ENCODE results near the gene TAB3.
"Not testable (repeated sequence)": the region's sequence is repeated elsewhere in the genome, so short reads cannot be mapped to it uniquely, and the experiment has no call there.

TAB3 gene

DNA sequence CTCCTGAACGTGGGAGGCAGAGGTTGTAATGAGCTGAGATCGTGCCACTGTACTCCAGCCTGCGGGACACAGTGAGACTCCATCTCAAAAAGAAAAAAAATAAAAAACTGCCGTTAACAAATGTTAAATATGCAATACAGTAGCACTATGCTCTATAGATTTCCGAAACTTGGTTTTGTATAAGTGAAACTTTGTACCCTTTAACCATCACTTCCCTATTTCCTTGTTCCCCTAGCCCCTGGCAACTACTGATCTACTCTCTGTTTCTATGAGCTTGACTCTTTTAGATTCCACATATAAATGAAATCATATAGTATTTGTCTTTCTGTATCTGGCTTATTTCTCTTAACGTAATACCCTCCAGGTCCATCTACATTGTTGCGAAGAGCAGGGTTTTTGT is 74.1 kb downstream of the TAB3 start:
- no peak for DNase-seq

- DNase-seq = no peak
Measured at GRCh38 chrX:30812326-30812725, 76.7 kb downstream of the TAB3 start.

DNA sequence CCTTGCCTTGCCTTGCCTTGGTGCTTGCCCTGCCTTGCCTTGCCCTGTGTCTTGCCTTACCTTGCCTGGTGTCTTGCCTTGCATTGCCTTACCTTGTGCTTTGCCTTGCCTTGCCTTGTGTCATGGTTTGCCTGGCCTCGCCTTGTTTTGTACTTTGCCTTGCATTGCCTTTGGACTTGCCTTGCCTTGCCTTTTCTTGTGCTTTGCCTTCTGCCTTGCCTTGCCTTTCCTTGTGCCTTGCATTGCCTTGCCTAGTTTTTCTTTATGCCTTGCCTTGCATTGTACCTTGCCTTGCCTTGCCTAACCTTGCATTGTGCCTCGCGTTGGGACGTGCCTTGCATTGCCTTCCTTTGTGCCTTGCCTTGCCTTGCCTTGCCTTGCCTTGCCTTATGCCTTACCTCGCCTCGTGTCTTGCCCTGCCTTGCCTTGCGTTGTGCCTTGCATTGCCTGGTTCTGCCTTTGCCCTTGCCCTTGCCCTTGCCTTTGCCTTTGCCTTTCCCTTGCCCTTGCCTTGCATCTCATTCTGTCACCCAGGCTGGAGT is 82.8 kb downstream of the TAB3 start:
- DNase-seq = no peak

- DNase-seq = no peak
Measured at GRCh38 chrX:30804462-30804861, 84.6 kb downstream of the TAB3 start.

GRCh38 chrX:30800901-30801300 is 88.2 kb downstream of the TAB3 start:
- no peak for DNase-seq

- no peak for DNase-seq
Measured at GRCh38 chrX:30799327-30799726, 89.7 kb downstream of the TAB3 start.

DNA sequence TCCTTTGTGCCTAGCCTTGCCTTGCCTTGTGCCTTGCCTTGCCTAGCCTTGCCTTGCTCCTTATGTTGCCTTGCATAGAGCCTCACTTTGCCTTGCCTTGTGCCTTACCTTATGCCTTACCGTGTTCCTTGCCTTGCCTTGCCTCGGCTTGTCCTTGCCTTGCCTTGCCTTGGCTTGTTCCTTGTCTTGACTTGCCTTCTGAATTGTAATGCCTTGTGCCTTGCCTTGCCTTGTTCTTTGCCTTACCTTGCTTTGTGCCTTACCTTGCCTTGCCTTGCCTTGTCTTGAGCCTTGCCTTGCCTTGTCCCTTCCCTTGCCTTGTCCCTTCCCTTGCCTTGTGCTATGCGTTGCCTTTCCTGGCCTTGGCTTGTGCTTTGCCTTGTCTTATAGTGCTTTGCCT is 90.2 kb downstream of the TAB3 start:
- no peak for DNase-seq

DNA sequence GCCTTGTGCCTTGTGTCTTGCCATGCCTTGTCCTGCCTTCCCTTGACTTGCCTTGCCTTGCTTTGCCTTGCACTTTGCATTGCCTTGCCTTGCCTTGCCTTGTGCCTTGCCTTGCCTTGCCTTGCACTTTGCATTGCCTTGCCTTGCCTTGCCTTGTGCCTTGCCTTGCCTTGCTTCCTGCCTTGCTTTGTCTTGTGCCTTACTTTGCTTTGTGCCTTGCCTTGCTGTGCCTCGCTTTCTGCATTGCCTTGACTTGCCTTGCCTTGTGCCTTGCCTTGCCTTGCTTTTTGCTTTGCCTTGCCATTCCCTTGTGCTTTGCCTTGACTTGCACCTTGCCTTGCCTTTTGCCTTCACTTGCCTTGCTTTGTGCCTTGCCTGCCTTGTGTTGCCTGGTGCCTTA is 91.8 kb downstream of the TAB3 start:
- not testable (repeated sequence) for DNase-seq

GRCh38 chrX:30795981-30796958 is 92.8 kb downstream of the TAB3 start:
- no peak for DNase-seq

DNA sequence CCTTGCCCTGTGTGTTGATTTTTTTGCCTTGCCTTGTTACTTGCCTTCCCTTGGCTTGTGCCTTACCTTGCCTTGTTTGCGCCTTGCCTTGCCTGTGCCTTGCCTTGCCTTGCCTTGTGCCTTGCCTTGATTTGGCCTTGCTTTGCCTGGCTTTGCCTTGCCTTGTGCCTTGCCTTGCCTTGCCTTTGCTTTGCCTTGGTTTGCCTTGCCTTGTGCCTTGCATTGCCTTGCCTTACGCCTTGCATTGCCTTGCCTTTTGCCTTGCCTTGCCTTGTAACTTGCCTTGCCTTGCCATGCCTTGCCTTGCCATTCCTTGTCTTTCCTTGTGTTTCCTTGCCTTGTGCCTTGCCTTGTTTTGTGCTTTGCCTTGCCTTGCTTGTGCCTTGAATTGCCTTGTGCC is 94.6 kb downstream of the TAB3 start:
- no peak for DNase-seq

GRCh38 chrX:30793767-30794103 is 95.3 kb downstream of the TAB3 start:
- DNase-seq = no peak

GRCh38 chrX:30793075-30793766 is 95.8 kb downstream of the TAB3 start:
- no peak for DNase-seq

GRCh38 chrX:30791296-30792278 is 97.5 kb downstream of the TAB3 start:
- DNase-seq = no peak

DNA sequence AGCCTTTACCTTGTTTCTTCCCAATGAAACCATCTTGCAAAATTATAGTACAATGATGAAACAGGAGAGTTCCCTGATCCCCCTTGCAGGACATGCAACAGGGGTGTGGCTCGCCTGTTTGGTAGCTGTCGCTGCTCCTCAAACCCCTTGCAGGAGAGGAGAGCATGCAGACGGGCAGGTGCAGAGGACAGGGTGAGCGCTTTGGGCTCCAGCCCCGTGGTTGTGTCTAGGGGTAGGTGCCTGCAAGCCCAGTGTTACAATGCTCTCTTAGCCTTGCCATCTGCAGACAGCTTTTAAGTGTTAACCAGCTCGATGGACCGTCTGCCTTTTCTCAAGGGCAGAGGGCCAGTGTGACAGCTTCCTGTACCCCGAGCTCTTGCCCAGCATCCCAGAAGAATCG is 102.0 kb downstream of the TAB3 start:
- DNase-seq = no peak

GRCh38 chrX:30786374-30786773 is 102.7 kb downstream of the TAB3 start:
- no peak for DNase-seq

DNA sequence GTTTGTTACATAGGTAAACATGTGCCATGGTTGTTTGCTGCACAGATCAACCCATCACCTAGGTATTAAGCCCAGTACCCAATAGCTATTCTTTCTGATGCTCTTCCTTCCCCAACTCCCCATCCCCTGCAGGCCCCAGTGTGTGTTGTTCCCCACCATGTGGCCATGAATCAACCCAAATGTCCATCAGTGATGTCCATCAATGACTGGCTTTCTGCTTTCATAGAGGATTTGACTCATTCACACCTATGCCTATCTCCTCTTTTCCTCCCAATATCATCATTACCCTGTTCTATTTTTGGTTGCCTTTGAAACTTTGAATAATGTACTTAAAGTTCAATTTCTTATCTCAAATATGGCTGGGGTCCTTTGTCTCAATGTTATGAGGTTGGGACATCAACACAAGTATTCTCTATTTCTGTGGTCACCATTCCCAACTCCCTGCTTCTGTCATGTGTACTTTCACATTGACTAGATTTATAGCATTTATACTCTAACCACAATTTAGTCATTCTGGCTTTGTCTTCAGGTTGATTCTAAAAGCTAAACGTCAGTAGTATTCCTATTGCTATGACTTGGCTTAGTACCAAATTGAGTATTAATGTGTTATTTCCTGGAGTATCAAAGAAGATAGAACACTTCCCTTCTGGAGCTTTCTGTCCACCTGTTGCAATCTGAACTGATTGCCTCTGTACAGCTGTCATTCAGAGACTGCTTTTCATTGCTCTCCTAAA is 107.2 kb downstream of the TAB3 start:
- DNase-seq = no peak

DNA sequence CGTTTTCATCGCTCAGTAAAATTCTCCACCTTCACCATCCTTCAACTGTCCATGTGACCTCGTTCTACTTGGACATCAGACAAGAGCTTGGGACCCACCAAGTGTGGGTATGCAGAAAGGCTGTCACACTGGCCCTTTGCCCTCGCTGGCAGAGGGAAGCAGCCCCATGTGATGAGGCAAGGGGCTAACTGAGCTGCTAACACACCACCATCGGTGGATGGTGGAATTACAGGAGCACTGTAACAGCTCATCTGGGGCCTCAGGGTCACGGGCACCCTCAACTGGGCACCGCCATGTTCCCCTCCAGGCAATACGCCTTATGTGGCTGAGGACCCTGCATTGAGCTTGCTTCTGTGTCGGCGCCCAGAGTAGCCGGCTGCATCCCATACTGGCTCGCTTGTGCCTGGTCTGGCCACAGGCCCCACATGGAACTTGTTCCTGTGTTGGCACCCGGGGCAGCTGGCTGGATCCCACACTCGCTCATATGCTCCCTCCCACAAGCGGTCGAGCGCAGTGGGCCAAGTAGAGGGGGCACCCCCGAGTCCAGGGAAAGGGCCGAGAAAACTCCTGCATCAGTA is 109.5 kb downstream of the TAB3 start:
- no peak for DNase-seq

GRCh38 chrX:30777575-30777974 is 111.5 kb downstream of the TAB3 start:
- no peak for DNase-seq
